SKM-1 (cell line): ENCODE measurements around the gene UBE2S.
"Not testable (repeated sequence)": the region's sequence is repeated elsewhere in the genome, so short reads cannot be mapped to it uniquely, and the experiment has no call there.

Experiments used
- DNase-seq: peaks from one replicate; lab custom pipeline; 2025; ENCODE audit not compliant: unreplicated experiment; lab: John Stamatoyannopoulos, UW

UBE2S gene

DNA sequence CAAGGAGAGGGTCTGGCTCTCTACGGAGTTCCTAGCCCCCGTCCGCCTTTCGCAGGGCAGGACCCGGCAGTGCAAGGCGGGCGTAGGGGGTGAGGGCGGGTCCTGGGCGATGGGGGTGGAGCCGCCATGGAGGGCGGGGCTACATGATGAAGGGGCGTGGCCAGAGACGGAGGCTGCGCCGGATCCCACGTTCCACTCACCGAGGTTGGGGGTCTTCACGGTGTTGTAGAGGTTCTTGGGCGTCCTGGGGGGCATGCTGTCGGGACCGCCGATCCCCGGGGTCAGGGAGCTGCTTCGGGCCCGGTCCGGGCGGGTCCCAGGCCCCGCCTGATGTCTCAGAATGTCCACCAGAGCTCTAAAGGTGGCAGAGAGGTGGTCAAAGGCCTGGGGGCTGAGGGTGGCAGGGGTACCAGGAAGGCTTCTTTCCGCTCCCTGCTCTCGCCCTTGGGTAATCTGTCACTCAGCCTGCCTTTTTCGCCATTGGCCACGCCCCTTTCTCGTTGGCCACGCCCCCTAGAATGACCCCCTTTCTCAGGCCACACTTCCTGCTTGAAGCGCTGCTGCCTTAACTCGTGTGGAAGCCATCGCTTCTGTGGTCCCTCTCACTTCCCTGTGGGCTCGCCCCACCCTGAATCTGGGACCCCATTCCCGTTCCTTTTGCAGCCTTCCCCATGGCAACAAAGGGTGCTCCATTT lies 33.0 kb upstream of the UBE2S start:
- DNase-seq, result no peak

- DNase-seq, result no peak
Measured at GRCh38 chr19:55439052-55439451, 31.5 kb upstream of the UBE2S start.

- DNase-seq, result no peak
Measured at GRCh38 chr19:55437410-55437809, 29.8 kb upstream of the UBE2S start.

GRCh38 chr19:55436847-55437246 lies 29.3 kb upstream of the UBE2S start:
- DNase-seq, result no peak

GRCh38 chr19:55435020-55435419 lies 27.4 kb upstream of the UBE2S start:
- DNase-seq, result no peak

DNA sequence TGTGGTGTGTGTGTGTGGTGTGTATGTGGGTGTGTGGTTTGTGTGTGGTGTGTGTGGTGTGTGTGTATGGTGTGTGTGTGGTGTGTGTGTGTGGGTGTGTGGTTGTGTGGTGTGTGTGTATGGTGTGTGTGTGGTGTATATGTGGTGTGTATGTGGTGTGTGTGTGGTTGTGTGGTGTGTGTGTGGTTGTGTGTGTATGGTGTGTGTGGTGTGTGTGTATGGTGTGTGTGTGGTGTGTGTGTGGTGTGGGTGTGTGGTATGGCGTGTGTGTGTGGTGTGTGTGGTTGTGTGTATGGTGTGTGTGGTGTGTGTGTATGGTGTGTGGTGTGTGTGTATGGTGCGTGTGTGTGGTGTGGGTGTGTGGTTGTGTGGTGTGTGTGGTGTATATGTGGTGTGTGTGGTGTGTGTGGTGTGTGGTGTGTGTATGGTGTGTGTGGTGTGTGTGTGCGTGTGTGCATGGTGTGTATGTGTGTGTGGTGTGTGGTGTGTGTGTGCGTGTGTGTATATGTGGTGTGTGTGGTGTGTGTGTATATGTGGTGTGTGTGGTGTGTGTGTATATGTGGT lies 26.9 kb upstream of the UBE2S start:
- DNase-seq, result no peak

DNA sequence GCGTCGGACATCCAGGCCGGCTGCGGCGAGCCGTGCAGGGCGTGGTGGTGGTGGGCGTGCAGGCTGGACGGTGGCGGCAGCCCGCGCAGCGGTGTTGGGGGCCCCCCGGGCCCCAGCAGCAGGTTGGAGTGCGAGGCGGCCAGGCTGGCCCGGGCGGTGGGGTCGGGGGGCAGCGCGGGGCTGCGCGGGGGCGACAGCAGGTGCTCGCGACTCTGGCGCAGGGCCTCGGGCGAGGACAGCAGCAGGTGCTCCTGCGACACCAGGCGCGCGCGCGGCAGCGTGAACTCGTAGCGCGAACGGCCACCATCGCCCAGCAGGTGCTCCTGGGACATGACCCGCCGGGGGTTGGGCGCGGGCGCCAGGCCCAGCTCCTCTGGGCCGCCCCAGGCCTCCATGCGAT lies 25.7 kb upstream of the UBE2S start:
- DNase-seq, result no peak

DNA sequence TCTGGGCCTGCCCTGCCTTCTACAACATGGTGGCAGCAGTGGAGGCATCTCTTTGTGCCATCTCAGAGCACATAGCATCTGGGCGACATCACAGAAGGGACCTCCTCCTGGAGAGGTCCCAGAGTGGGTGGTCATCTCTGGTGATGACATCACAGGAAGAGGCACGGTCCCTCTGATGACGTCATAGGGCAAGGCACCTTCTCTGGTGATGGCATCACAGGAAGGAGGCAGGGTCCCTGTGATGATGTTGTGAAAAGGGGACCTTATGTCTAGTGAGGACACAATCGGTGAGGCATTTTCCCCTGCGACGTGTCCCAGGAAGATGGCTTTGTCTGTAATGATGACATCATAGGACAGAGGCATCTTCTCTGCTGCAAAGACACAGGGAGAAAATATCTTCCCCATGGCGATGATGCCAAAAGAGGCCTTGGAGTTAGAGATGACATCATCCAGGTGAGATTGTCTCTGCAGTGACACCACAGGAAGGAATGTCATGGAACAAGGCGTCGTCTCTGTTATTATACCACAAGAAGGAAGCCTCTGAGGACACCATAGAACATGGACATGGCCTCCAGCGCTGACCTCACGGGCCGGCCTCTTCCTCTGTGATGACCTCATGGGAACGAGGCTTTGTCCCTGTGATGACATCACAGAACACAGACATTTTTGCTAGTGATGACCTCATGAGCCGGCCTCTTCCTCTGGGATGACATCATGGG lies 24.8 kb upstream of the UBE2S start:
- no peak for DNase-seq

GRCh38 chr19:55431183-55431582 lies 23.6 kb upstream of the UBE2S start:
- no peak for DNase-seq

DNA sequence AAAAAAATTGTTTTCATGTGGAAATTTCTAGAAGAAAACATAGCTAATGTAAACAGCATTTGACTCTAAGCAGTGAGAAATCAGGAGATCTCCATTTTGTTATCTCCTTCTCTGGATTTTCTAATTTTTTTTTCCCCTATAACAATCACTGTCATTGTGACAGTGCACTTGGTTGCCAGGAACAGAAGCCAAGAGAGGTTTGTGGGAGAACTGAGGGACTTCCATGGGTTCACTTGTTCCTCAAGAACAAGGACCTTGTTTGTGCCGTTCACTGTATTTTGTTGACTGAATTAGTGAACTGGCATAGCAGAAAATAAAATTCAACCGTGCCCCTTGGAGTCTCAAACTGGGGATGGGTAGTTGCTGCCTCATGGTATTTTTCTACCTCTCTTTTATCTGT lies 18.5 kb upstream of the UBE2S start:
- no peak for DNase-seq

DNA sequence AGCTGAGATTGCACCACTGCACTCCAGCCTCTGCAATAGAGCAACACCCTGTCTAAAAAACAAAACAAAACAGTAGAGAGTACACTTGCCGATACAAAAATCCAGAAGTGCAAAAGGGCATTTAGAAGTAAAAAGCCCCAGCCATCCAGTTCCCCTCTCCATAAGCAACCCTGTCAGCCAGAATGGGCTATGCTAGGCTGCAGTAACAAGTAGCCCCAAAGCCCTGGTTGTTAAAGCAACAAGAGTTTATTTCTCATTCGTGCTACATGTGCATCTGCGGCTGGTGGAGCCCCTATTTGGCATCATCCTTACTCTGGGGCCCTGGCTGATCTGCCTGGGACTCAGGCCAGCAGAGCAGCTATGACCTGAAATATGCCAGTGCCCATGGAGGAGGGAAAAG lies 16.9 kb upstream of the UBE2S start:
- no peak for DNase-seq

DNA sequence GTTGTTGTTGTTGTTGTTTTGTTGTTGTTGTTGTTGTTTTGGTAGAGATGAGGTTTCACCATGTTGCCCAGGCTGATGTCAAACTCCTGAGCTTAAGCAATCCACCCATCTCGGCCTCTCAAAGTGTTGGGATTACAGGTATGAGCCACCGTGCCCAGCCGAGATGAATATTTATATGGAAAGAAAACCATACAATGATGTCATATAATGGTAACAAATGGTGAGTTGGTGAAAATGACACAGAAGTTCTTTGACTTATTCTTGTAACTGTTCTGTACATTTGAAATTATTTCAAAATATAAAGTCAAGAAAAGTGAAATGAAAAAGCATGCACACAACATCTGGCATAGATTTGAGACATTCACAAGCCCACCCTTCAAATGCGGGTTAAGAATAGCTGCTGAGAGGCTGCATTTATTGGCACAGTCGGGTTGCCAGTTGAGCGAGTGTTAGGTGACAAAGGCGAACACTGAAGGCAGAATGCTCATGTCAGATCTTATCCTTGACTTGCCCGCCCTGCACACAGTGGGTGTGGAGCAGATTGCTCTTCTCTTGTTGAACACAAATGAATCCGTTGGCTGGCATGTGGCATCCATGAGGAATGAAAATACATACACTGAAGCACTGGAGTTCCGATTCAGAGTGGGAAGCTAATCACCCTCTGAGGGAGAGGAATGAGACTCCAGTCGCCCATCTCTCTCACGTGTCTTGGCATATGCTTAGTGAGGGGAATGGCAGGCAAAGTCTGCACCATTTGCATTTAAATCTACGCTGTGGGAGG lies 15.8 kb upstream of the UBE2S start:
- DNase-seq, result no peak

DNA sequence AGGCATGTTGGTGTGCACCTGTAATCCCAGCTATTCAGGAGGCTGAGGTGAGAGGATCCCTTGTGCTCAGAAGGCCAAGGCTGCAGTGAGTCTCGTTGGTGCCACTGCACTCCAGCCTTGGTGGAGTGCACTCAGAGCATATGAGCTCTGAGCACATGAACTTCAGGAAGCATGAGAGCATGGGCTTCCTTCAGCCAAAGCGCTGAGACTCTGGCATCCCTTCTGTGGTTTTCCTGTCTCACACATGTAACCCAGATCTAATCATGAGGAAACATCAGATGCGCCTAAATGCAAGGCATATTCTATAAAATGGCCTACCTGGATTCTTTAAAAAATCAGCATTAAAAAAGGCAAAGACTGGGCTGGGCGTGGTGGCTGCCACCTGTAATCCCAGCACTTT lies 13.7 kb upstream of the UBE2S start:
- DNase-seq, result not testable (repeated sequence)

- no peak for DNase-seq
Measured at GRCh38 chr19:55419624-55420236, 12.1 kb upstream of the UBE2S start.

- no peak for DNase-seq
Measured at GRCh38 chr19:55419103-55419502, 11.5 kb upstream of the UBE2S start.

- no peak for DNase-seq
Measured at GRCh38 chr19:55418185-55418584, 10.6 kb upstream of the UBE2S start.

GRCh38 chr19:55410168-55410567 lies 2.6 kb upstream of the UBE2S start:
- DNase-seq, result no peak

DNA sequence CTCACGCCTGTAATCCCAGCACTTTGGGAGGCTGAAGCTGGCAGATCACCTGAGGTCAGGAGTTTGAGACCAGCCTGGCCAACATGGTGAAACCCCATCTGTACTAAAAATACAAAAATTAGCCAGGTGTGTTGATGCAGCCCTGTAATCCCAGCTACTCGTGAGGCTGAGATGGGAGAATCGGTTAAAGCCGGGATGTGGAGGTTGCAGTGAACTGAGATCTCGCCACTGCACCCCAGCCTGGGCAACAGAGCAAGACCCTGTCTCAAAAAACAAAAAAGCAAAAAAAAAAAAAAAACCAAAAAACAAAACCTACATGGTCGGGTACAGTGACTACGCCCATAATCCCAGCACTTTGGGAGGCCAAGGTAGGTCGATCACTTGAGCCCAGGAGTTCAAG lies 1.6 kb upstream of the UBE2S start:
- DNase-seq, result not testable (repeated sequence)

- no peak for DNase-seq
Measured at GRCh38 chr19:55408533-55408872, 915 bp upstream of the UBE2S start.

DNA sequence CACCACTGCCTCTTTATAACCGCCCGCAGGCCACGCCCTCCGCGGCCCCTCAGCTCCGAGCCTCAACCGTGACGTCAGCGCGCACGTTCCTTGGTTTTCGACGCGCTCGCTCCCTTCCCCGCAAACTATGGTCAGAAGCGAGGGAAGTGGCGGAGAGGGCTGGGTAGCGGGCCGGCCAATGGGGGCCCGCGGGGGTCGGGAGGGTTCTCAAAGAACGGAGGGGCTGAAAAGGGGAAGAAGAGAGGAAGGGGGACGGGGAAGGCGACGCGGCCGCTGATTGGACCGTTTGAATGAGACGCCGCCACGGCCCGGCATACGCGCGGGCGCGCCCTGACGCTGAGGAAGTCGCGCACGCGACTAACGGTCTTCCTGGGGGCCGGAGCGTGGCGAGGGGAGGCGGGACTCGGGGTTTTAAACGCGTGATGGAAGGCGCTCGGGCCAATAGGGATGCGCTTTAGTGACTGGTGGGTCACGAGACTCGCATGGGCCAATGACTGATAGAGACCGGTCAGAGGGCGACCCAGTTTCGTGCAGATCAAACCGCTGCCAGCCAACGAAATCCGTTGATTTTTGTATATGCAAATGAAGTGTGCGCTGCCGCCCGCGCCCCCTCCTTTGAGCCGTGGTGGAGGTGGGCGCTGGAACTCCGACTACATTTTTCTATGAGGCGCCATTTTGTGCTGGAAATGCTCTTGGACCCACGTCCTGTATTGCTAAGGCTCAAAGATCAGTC lies 378 bp upstream of the UBE2S start:
- DNase-seq, result peak; percentile 78
